GM18520 (cell line): Measurements from ENCODE around the gene FUOM.

ENCODE experiments used
- ATAC-seq: cut with Tn5 transposase; IDR thresholded peaks from one replicate; pipeline ENCODE4 v1.9.1; 2021; ENCODE audit not compliant: unreplicated experiment

Gene FUOM

DNA sequence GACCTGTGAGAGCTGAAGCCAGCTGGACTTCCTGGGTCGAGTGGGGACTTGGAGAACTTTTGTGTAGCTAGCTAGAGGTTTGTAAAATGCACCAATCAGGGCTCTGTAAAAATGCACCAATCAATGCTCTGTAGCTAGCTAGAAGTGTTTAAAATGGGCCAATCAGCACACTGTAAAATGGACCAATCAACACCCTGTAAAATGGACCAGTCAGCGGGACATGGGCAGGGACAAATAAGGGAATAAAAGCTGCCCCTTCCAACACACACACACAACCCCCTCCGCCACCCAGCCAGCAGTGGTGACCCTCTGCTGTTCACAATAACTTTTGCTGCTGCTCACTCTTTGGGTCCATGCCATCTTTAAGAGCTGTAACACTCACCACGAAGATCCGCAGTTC is 42.0 kb downstream of the FUOM start:
- no peak for ATAC-seq

GRCh38 chr10:133314911-133315310 is 42.9 kb downstream of the FUOM start:
- ATAC-seq = no peak

GRCh38 chr10:133313192-133313591 is 44.6 kb downstream of the FUOM start:
- no peak for ATAC-seq

DNA sequence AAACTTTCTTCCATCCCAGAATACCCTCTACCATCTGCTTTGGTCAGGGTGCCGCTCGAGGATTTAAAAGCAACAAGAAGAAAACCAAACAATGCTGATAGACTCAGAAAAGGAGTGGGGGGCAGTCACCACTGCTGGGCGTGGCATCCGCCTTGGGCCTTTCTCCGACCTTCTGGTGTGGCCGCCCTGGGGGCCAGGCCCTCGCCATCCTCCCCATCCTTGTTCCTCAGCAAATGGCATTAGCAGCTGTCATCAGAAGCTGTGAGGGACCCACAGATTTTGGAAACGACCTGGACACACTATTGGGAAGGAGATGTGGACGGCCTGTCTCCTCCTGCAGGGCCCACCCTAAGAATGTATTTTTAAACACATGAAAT is 45.1 kb downstream of the FUOM start:
- no peak for ATAC-seq

DNA sequence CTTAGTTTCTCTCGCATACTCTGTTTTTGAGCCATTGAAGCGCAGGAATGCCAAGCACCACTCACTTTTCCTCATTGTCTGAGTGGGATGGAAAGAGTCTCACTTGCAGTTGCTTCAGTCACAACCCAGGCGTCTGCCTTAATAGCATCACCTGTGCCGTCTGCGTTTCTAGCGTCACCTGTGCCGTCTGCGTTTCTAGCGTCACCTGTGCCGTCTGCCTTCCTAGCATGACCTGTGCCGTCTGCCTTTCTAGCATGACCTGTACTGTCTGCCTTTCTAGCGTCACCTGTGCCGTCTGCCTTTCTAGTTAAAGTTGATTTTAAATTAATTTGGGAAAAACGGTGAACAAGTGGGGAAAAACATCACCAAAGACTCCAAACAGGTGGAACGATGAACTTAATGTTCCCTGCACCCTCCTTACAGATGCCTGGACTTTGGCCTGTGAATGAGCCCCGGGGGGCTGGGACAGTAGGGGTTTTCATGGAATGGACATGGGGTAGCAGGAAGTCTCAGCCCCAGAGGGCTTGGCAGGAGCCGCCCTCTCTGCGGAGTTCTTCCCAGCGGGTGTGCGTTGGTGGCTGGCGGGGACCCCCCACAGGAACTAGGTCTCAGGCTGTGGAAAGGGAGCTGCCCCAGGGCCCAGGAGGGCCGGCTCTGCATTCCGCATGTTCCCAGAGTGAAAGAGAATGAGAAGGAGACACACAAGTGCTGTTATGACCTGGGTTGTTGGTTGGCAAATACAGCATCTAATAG is 45.6 kb downstream of the FUOM start:
- ATAC-seq = no peak

DNA sequence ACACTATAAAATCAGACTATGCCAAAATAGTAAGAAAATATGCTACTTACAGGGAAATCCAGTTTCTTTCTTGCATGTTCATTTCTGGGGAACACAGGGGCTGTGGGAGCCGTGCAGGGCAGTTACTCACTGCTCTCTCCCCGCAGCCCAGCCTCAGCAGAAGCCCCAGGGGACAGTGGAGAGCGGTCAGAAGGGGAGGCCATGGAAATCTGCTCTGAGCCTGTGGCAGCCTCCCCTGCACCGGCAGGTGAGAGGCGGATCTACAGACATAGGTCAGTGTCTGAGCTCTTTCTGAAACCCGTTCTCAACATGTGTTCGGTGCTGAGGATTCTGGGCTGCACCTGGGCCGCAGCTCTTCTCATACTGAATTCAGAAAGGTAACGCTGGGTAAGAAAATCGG is 46.2 kb downstream of the FUOM start:
- no peak for ATAC-seq

DNA sequence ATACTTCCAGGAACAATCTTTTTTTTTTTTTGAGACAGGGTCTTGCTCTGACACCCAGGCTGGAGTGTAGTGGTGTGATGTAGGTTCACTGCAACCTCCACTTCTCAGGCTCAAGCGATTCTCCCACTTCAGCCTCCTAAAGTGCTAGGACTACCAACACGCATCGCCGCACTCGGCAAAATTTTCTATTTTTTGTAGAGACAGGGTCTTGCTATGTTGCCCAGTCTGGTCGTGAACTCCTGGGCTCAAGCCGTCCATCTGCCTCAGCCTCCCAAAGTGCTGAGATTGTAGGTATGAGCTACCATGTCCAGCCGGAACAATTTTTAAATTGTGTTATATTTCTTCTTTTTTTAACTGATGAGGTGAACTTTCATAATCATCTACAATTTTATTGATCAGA is 47.0 kb downstream of the FUOM start:
- ATAC-seq = no peak

- no peak for ATAC-seq
These were observed 47.4 kb downstream of the FUOM start for GRCh38 chr10:133310399-133310755.

GRCh38 chr10:133309720-133310398 is 48.0 kb downstream of the FUOM start:
- no peak for ATAC-seq

GRCh38 chr10:133309100-133309719 is 48.6 kb downstream of the FUOM start:
- ATAC-seq = peak; percentile 66

DNA sequence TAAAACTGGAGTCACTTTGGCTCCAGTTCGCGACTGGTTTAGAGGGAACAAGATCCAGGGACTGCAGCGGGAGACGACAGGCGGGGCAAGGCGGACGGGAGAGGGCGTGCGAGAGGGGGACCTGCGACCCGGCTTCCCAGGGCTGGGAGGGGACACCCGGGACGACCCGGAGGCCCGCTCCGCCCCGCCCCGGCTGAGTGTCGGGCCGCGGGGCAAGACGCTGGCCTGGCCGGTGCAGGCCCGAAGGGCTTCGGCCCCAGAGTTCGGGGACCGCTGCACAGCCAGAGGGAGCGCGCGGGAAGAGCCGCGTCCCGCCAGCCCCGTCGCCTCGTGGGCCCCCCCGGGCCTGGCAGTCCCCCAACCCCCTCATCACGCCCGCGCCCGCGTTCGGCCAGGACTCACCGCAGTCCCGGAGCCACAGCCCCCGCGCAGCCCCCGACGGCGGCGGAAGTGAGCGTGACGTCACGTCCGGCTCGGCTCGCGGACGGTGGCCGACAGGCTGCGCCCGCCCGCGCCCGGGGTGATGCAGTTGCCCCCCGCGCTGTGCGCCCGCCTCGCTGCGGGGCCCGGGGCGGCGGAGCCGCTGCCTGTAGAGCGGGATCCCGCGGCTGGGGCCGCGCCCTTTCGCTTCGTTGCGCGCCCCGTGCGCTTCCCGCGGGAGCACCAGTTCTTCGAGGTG is 49.3 kb downstream of the FUOM start, which contains the start of the genes TUBGCP2 and ZNF511:
Gene TUBGCP2 (minus strand): TSS at position 452 of the 679 bp plus-strand sequence. CDS start 5,931 bp downstream, outside the sequence.
Gene ZNF511 (plus strand): TSS at position 494 of the 679 bp plus-strand sequence. CDS start 30 bp downstream, at position 524.
- peak; percentile 71 for ATAC-seq

GRCh38 chr10:133307776-133308420 is 49.9 kb downstream of the FUOM start:
- ATAC-seq = peak; percentile 33

- no peak for ATAC-seq
These were observed 50.9 kb downstream of the FUOM start for GRCh38 chr10:133306941-133307379.

- no peak for ATAC-seq
These were observed 51.7 kb downstream of the FUOM start for GRCh38 chr10:133306097-133306476.
